AG04449 (cell line): ENCODE results near the gene RAB11FIP3.
A peak's percentile ranks its signal among the peaks of the same experiment; 100 is the strongest.

Source experiments
- CTCF ChIA-PET: fragments of 350-600 bp; formaldehyde crosslinking; extraction: SDS; loops from one replicate; lab custom pipeline; 2021; ENCODE audit warnings: antibody characterized with exemption; lab: Yijun Ruan, JAX
- POLR2A ChIA-PET: fragments of 400-600, 350-600 bp; formaldehyde crosslinking; extraction: SDS; loops from one replicate; lab custom pipeline; 2020; ENCODE audit warnings: antibody characterized with exemption, inconsistent platforms; lab: Yijun Ruan, JAX
- DNase-seq: peaks from one replicate; pipeline ENCODE4 v3.0.0-alpha.2; 2010; ENCODE audit warnings: low read depth, low spot score
- H3K4me3 ChIP-seq: 2 replicates; pipeline ENCODE4 v1.5.1; 2011; ENCODE audit warnings: low read depth, mild to moderate bottlenecking, control low read depth, low read length
- TF ChIP-seq, protein P1 (sequence below): IDR thresholded peaks from one replicate; pipeline ENCODE4 v1.5.1; 2011; ENCODE audit warnings: mild to moderate bottlenecking, moderate library complexity, low read length, control low read depth, inconsistent platforms; ENCODE audit not compliant: insufficient read depth; ENCODE audit errors: missing control alignments

Gene RAB11FIP3

DNA sequence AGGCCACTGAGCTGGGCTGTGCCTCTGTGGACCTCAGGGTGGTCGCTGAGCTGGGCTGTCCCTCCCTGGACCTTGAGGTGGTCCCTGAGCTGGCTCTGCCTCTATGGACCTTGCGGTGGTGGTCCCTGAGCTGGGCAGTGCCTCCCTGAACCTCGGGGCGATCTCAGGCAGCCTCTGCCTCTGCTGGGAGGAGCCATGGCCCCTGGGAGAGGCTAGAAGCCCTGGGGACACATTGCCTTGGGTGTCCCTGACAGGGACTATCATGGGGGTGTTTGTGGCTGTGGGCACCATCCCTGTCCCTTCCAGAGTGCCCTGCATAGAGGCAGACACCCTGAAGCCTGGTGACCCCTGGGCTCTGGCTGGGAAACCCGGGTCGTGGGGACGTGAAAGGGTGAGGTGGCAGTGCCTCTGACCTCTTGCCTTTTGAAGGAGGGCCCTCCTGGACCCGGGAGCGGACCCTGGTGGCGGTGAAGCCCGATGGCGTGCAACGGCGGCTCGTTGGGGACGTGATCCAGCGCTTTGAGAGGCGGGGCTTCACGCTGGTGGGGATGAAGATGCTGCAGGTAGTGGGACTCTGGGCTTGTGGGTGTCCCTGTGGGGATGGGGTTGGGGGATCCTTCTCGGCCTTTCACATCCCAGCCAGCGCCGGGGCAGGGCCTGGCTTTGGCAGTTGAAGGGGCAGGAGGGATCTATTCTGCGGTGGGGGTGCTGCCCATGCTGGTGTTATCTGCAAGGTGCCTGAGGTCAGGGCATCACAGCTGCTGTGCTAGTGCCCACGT lies 26.7 kb upstream of the RAB11FIP3 start:
- TF ChIP-seq, protein P1, sequence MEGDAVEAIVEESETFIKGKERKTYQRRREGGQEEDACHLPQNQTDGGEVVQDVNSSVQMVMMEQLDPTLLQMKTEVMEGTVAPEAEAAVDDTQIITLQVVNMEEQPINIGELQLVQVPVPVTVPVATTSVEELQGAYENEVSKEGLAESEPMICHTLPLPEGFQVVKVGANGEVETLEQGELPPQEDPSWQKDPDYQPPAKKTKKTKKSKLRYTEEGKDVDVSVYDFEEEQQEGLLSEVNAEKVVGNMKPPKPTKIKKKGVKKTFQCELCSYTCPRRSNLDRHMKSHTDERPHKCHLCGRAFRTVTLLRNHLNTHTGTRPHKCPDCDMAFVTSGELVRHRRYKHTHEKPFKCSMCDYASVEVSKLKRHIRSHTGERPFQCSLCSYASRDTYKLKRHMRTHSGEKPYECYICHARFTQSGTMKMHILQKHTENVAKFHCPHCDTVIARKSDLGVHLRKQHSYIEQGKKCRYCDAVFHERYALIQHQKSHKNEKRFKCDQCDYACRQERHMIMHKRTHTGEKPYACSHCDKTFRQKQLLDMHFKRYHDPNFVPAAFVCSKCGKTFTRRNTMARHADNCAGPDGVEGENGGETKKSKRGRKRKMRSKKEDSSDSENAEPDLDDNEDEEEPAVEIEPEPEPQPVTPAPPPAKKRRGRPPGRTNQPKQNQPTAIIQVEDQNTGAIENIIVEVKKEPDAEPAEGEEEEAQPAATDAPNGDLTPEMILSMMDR, result no peak
- H3K4me3 ChIP-seq, result no peak overlapping the region; the same call in 1 of the 2 replicates
- CTCF ChIA-PET, result no interaction called here
- DNase-seq, result no peak
- POLR2A ChIA-PET, result no interaction called here

DNA sequence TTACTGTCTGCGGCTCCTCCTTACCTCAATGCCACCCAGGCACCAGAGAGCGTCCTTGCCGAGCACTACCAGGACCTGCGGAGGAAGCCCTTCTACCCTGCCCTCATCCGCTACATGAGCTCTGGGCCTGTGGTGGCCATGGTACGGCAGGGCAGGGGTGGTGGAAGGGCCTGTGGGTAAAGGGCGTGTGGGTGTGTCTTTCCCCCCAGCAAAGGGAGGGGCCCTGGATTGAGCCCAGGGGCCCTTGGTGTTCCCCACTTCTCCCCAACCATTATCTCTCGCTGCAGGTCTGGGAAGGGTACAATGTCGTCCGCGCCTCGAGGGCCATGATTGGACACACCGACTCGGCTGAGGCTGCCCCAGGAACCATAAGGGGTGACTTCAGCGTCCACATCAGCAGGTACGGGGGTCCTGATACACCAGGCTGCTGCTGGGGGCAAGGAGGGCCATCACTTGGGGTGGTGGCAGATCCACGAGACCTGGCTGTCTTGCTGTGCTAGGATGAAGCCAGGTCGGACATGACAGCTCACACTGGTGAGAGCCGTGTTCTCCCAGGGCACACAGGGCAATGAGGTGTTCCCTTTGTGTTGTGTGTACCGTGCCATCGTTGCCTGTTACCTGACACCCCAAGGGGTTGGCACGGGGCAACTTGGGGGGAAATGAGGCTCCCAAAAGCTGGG lies 26.0 kb upstream of the RAB11FIP3 start:
- ChIA-PET CTCF (no interaction called here), POLR2A (no interaction called here)
- TF ChIP-seq, protein P1, result no peak
- no peak for DNase-seq
- H3K4me3 ChIP-seq, result no peak overlapping the region

DNA sequence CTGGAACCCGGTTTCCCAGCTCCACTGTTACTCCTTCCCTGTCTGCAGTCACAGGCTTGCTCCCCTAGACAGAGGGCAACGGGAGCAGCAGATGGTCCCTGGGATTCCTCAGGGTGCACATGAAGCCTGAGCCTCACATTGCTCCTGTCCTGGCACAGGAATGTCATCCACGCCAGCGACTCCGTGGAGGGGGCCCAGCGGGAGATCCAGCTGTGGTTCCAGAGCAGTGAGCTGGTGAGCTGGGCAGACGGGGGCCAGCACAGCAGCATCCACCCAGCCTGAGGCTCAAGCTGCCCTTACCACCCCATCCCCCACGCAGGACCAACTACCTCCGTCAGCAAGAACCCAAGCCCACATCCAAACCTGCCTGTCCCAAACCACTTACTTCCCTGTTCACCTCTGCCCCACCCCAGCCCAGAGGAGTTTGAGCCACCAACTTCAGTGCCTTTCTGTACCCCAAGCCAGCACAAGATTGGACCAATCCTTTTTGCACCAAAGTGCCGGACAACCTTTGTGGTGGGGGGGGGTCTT lies 25.3 kb upstream of the RAB11FIP3 start:
- CTCF ChIA-PET, result interaction anchor here (0.6 kb wide), 1 partner anchor 8 kb away, joined by 3 read pairs; no protein-coding TSS in a partner anchor
- POLR2A ChIA-PET, result no interaction called here

DNA sequence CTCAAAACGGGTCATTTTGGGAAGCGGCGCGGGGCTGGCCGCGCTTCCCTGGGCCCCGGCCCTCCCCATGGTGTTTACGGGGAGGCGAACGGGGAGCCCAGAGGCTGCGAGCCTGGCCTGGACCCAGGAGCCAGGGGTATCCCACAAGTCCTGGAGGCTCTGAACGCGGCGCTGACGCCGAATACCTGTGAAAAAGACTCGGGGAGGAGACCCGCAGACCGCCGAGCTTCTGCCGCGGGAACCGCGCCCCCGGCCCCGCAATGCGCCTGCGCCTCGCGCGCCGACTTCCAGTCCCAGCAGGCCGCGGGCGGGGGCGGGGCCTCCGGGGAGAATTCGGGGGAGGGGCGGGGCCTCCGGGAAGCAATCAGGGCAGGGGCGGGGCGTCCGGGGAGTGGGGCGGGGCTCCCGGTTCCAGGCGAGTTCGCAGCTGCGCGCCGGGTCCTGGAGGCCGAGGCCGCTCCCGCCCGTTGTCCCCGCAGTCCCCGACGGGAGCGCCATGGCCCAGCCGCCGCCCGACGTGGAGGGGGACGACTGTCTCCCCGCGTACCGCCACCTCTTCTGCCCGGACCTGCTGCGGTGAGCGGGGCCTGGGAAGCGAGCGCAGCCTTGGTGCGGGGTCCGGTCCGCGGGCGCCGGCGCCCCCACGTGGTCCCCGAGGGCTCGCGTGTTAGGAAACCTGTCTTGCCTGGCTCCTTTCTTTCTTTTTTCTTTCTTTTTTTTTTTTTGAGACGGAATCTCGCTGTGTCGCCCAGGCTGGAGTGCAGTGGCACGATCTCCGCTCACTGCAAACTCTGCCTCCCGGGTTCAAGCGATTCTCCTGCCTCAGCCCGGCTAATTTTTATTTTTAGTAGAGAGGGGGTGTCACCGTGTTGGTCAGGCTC lies 23.7 kb upstream of the RAB11FIP3 start, which contains the start of gene DECR2:
TSS of gene DECR2 (plus strand) at position 418 of the 881 bp plus-strand sequence. CDS start at position 497, 79 bp downstream.
- CTCF ChIA-PET, result interaction anchor here (1.0 to 1.8 kb wide), 2 partner anchors 13 to 22 kb away, joined by 4 to 5 read pairs; no protein-coding TSS in a partner anchor
- TF ChIP-seq, protein P1, result peak; percentile 71
- POLR2A ChIA-PET, result interaction anchor here (0.8 to 1.5 kb wide), 3 partner anchors 19 to 126 kb away, joined by 3 to 6 read pairs (median 3); partner anchors contain the start of genes CAPN15 and MRPL28
- no peak for DNase-seq
- H3K4me3 ChIP-seq, result peak within 1 kb of the TSS; percentile 81

More for the DNA sequence above, 25.3 kb upstream of the RAB11FIP3 start:
- no peak for DNase-seq
- TF ChIP-seq, protein P1, result no peak
- peak overlapping the region; percentile 76 for H3K4me3 ChIP-seq

DNA sequence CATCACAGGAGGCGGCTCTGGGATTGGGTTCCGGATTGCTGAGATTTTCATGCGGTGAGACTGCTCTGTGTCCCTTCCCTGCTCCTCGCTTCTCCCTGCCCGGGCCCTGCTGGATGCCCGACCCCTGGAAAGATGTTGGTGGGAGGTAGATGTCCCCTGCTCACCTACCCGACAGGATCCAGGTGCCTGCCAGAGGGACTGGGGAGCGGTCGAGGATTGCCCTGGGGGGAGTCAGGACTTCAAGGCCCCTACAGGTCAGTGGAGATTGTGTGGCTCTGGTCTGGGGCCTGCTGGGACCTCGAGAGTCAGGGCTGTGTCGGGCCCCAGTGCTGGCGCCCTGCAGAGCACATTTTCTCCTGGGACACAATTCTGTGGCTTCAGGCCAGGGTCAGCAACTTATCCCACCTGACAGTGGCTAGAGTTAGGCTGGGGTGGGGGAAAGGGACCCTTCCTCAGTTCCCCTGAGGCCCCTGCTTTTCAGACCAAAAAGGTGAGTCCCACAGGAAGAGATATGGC lies 20.4 kb upstream of the RAB11FIP3 start:
- no peak overlapping the region for H3K4me3 ChIP-seq
- POLR2A ChIA-PET, result no interaction called here
- TF ChIP-seq, protein P1, result no peak
- CTCF ChIA-PET, result no interaction called here
- no peak for DNase-seq
